Measurements from ENCODE around the gene FAM240B.

Gene FAM240B

GRCh38 chr9:38670542-38671371 lies 49.2 kb downstream of the FAM240B start:
- no peak for DNase-seq (ENCODE audit: low read depth in 2 of 2)

- no peak for DNase-seq (ENCODE audit: low read depth in 2 of 2)
Observed at GRCh38 chr9:38668791-38669466, 51.0 kb downstream of the FAM240B start.

DNA sequence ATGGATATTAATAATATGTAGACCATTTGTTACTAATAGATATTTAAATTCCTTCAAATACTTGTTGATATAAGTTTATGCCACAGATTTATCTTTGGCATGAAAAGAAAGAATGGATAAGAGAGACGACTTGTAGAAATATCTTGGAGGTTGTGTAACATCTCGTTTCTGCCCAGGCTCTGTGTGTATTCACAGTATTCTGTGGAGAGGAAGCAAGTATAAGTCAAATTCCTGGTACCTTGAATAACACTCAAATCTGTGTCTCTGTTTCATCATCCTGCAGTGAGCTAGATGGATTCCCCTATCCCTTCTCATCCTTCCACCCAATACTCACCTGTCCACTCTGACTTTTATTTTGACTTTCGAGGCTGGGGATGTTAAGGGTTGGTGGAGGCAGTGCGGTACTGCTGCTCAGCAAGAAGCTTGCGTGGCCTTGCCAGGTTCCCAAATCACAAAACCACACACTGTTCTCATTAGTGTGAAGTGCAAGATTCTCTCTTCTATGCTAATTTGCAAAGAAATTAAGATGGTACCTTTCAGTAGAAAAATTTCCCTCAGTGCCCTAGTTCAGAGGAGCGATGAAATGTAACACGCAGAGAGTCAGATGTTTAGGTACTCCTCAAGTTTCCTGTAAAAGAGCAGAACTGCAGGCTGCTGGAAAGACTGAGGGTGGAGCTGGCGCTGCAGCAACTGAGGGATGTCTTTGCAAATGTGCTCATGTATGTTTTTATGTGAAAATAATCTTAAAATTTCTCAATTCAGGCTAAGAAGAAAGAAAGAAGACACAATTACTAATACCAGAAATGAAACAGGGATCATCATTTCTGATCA lies 57.0 kb downstream of the FAM240B start:
- no peak for DNase-seq (ENCODE audit: low read depth in 2 of 2)

- DNase-seq (ENCODE audit: low read depth in 2 of 2): no peak
Observed at GRCh38 chr9:38659538-38659937, 60.4 kb downstream of the FAM240B start.

DNA sequence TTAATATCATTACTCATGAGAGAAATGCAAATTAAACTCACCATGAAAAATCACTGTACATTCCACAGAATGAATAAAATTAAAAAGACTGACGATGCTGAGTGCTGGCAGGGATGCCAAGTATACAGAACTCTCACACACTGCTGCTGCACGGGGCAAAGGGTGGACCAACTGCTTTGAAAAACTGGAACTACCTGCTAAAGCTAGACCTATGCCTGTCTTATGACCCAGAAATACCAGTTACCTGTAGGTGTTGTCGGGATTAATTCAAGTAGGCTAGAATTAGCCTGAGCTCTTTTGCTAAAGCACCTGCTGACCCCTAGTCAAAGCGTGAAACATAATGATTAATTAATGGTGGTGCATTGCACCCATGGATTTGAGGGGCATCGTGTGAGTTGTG lies 63.0 kb downstream of the FAM240B start:
- DNase-seq (ENCODE audit: low read depth in 2 of 2): no peak

DNA sequence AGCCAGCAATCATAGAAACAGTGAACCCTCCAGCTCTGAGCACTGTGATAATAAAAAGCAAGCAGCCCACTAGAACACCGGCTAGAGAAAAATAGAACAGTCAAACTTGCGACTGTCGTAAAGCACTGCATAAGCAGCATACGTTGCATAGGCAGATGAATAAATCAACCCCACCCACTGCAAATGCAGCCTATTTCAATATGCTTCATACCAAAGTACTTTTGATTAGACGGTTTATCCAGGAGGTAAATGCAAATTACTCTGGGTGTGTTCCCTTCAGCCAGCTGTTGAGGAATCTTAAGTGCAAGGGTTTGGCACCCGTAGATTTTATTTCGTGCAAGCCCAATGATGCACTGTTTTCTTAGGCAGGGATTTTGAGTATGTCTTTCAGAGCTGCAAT lies 67.4 kb downstream of the FAM240B start:
- DNase-seq (ENCODE audit: low read depth in 2 of 2): no peak

GRCh38 chr9:38652044-38652443 lies 67.9 kb downstream of the FAM240B start:
- DNase-seq (ENCODE audit: low read depth in 2 of 2): no peak

DNA sequence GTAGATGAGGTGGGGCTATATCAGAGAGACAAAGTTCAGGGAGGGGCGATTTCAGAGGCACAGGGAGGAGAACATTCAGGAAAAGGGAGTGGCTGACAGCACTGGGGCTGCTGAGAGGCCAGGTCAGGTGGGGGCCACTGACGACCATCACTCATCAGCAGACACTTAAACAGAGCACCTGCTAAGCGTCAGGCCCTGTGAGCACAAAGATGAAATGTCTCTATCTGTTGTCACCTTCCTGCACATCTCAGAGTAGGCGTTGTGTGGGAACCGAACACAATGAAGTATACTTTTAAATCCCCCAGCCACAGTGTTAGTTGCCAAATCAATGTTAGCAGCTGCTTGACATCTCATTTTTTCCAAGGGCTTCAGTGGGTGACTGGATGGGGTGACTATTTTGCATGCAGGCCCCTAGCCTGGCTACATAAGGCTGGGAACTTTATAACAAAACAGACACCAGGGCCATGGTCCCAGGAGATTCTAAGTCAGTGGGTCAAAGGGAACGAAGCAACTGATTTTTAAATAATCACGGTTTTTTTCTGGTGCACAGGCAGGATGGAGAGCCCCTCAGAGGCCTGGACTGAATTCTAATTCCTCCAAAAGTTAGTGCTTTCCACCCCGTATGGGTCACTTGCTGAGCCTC lies 68.4 kb downstream of the FAM240B start:
- DNase-seq (ENCODE audit: low read depth in 2 of 2): no peak

- DNase-seq (ENCODE audit: low read depth in 2 of 2): no peak
Observed at GRCh38 chr9:38650564-38650963, 69.4 kb downstream of the FAM240B start.

- DNase-seq (ENCODE audit: low read depth in 2 of 2): no peak
Observed at GRCh38 chr9:38649731-38650363, 70.1 kb downstream of the FAM240B start.

GRCh38 chr9:38644601-38645000 lies 75.3 kb downstream of the FAM240B start:
- no peak for DNase-seq (ENCODE audit: low read depth in 2 of 2)

All from stimulated activated CD4-positive, alpha-beta T cell treated with anti-CD3 and anti-CD28 coated beads, Interleukin-12 subunit alpha, Interleukin-12 subunit beta, amount 100 ng/mL, for 24 hours (primary cell).